Stimulated activated CD8-positive, alpha-beta memory T cell treated with anti-CD3 and anti-CD28 coated beads, Interleukin-4, amount 100 ng/mL, for 4 hours (primary cell): ENCODE measurements around the gene CCDC171.

Experiments
- DNase-seq, 2 donors: peaks; one replicate each; pipeline ENCODE4 v3.0.0-alpha.2; 2020; ENCODE audit warnings: low read depth in 2 of 2, low spot score in 1 of 2

Gene CCDC171

DNA sequence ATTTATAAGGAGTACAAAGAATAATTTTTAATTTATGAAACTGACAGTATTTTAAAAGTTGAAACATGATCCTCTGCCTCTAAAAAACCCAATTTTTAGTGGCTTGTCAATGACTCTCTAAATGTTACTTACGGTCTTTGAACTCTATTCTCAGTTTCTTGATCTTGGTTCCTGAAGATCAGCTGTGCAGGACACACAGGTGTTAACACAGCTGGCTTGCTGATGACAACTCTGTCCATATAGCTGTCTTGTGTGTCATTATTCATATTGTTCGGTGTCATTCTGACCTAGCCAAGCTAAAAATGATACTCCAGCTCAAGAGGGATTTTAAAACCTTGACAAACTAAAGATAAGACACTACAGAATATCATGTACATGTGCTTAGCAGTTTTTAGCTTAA is 314.5 kb downstream of the CCDC171 start:
- no peak for DNase-seq

DNA sequence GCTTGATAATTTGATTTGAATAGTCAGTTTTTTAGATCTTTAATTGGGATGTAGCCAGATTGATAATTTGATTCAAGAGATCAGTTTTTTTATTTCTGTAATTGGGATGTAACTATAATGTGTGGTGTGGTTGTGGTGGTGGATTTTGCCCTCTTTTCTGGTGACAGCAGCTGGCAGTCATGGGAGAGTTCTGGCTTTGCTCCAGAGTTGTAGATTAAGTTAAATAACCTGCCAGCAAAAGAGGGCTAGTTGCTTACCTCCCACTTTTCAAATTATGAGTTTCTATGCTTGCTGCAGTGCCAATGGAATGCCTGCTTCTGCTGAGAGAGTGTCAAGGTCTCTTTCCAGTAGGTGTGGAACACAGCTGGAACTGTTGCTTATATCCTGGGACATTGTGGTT is 315.1 kb downstream of the CCDC171 start:
- DNase-seq: no peak

DNA sequence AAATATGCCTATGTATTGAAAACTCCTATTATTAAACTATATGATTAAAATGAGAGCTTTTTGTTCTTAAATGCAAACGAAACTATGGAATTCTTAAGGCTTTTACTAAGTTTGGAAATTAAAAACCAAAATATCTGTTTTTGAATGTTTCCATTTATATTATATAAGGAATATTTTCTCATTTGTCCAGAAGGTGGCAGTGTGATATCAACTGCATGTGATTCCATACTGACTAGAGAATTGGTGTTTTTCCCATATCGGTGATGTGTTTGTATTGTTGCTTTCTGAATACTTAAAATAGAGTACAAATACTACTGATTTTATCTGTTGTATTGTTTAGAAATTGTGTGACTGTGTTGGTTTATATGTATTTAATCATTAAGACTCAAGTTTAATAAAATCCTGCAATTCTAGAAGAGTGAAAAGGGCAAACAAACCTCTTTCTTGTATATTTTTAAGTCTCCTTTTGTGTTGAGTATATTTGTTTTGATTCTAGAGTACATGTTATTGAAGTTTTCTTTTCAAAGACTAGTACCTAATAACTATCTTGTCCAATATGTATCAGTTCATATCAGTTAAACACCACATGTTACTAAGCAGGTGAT is 320.8 kb downstream of the CCDC171 start:
- DNase-seq: no peak

DNA sequence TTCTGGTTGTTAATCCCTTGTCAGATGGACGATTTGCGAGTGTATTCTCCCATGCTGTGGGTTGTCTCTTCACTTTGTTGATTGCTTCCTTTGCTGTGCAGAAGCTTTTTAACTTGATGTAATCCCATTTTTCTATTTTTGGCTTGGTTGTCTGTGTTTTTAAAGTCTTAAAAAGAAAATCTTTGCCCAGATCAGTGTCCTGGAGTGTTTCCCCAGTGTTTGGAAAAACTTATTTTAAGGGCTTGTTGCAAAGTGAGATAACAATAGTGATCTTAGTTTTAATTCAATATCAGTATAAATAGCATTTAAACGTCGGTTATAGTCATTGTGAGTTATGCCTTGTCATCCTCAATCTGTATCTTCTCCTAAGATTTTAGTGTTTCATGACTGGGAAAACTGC is 329.5 kb downstream of the CCDC171 start:
- DNase-seq: no peak

DNA sequence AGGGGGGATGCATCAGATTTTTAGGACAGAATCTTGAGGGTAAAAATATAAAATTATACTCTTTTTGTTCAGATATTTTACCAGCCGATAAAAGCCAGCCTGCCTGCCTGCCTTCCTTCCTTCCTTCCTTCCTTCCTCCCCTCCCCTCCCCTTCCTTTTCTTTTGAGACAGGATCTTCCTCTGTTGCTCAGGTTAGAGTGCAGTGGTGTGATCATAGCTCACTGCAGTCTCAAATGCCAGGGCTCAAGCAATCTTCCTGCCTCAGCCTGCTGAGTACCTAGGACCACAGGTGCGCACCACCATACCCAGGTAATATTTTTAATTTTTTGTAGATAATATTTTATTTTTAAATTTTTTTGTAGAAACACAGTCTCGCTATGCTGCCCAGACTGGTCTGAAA is 330.0 kb downstream of the CCDC171 start:
- no peak for DNase-seq

DNA sequence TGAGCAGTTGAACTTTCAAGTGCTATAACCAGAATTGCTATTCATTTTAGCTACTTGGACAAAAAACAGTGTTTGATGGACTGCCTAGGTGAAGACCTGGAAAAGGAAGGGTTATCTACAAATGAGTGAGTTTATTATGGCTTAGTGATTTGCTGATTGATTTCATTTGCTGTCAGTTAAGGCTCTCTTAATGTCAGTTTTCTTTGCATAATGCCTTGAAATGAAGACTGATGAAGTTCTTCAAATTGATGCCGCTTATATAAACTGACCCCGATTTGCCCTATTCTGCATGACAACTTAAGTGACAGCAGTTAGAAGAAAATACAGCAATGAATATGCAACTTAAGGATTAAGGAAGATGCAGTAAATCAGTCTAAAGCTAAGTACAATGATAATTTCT is 332.6 kb downstream of the CCDC171 start:
- no peak for DNase-seq

DNA sequence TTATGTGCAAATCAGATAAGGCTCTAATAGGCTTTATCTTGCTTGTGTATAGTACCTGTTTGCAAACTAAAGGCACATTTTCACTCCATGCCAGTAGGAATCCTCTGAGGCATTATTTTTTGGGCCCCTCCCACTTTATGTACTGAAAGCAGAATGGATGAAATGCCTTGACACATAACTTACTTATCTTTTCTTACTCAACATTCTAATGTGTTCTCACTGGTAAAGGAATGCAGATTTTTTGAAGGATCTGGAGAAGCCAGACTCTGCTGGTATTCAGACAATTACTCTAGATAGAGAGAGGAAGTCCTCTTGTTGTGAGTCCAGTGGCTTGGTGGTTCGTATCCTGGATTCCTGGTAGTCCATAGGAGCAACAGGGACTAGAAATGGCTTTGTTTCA is 336.7 kb downstream of the CCDC171 start:
- DNase-seq: no peak

DNA sequence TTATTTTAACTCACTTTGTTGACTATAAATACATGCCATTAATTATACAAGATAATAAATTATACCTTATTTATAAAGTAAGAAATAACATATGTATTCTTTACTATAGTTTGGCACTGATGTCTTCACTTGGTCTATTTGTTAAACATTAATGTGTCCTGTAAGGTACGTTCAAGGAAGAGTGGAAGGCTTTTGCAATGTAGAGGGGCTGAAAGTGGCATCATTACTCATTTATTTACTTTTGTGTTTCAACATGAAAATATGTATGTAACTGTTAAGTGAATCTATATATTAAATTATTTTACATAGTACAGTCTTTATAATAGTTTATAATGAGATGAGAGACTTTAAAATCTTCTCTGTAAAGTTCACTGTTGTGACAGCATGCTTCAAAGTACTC is 348.7 kb downstream of the CCDC171 start:
- no peak for DNase-seq

DNA sequence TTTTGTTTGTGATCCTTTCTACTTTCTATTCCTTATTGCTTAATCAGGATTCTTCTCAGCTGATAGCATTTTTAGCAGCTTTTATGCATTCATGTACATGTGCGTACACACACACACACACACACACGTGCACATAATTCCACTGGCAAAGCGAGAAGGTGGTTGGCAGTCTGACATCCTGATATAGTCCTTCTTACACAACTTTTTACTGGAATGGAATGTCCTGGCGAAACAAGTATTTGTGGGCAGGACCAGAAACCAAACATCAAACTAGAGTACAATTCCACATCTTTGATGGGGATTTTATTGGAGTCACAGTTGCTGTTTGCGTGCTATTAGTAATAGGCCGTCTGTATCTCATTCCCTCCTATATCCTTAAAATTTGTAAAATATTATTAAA is 356.5 kb downstream of the CCDC171 start:
- DNase-seq: no peak

DNA sequence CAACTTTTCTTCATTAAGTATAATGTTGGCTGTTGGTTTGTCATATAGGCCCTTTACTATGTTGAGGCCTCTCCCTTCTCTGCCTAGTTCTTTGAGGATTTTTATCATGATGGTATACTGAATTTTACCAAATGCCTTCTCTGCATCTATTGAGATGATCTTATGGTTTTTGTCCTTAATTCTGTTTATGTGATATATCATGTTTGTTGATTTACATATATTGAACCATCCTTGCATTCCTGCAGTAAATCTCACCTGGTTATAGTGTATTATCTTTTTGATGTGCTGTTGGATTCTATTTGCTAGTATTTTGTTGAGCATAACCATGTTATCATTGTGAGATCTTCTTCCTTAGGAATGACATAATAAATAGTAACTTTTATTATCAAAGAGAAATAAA is 362.9 kb downstream of the CCDC171 start:
- no peak for DNase-seq

DNA sequence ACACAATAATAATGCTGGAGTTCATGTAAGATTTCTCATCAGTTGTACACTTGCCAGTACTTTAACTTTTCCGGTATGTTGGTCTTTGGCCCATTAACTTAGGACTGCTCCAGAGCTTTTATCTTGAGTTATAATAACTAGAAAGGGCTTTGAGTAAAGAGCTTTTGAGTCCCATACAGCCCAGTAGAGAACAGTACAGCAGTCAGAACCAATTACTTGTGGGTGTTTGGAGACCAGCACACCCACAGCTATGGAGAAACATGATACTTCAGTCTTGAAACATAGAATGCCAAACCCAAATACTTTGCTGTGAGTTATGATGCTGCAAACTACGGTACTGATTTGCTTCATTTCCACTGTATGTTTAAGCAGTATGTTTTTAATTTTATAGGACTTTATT is 374.3 kb downstream of the CCDC171 start:
- DNase-seq: no peak

DNA sequence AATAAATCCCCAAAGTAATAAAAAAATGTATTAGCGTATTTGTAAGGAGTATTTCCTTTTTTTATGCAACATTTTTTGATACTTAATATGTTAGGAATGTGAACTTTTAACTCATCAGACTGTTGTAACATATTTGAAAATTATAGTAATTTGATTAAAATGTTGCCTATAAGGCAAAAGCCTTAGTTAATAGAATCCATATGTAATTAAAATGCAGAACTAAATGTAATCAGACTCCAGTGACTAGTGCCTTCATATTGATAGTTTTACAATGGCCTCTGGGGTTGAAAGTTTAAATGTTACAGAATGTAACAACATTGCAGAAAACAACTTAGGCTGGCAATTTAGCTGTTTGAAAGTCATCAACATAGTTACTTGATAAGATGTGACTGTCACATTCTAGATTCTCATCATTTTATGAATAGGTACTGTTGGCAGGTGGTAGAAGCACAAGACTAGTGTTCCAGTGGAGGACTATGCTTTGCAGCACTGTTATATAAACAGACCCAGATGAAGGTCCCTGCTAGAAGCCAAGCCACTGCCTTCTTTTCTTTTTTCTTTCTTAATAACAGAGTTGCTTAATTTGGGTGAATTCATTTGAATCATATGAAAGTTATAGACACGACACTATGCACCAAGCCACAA is 382.9 kb downstream of the CCDC171 start:
- DNase-seq: no peak

DNA sequence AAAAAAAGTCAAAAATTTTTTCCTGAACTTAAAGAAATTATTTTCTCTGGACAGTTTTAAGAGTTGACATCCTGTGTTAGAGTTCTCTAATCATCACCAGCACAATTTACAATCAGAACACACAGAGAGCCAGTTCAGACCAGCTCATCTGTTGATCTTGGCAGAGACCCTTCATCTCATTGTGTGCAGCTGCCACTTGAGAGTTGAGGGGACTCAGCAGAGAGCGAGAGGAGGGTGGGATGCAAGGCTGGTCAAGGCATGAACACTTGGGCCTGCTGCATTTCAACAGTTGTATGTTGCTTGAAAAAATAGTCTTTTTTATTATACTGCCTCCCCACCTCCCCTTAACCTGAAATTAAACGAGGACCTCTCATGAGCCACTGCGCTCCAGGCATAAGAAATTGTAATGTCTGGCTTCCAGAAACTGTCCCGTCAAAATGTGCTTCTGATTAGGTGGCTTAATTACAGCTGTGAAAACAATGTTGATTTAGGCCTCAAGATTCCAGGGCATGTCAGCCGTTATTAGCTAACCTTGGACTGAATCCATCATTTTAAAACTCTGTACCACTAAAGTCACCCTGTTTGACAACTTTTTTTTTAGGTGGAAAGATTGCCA is 383.6 kb downstream of the CCDC171 start:
- no peak for DNase-seq

DNA sequence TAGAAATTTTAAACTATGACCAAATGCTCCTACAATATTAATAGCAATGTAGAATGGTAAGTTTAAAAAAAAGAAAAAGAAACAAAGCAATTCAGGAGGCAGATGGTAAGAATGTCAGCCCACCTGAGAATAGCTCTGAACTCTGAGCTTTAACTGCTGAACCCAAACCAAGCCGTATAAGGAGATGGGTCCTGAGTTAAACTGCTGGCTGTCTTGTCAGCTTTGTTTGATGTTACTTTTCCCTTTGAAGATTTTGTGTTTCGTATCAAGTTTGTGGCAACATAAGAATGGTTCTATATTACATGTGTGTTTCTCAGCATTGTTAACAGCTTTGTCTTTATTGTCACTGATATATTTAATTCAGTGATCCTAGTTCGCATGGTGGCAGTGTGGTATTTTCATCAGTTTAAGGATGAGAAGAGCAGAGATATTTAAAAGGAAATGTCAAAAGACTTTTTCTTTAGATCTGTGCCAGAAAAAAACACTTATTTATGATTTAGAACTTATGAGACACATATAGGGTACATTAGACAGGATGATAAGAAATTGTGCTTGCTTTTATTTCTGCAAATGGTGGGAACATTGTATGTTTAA is 390.1 kb downstream of the CCDC171 start:
- no peak for DNase-seq

DNA sequence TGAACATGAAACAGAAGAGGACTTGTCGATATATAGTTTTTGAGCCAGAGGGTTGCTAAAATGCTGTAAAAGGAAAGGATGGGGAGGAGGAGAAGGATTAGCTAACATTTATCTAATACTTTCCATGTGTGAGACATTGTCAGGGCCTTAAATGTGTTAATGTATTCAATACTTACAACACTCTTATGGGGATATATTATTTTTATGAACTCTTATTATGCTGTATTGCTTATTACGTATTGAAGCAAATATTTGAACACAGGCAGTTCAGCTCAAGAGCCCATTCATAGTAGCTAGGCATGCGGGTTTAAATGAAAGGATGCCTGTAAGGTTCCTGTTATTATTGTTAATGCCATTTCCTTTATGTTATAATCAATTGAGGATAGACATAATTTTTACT is 391.5 kb downstream of the CCDC171 start:
- DNase-seq: no peak

DNA sequence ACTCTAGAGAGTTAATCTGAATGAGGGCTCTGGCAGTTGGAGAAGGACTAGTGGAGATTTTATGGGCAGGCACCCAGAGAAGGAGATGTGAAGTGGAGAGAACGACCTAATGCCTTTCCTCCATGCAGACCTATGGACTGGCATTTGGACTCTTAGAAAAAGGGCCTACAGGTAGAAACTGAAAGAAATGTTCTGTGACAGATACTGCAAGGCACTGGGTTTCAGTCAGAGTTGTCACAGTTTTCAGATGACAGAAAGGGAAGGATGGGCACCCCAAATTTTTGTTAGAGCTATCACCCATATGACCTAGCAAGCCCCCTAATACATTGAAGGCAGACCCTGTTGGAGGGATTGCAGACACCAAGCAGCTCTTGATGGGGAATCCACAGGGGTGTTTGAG is 406.8 kb downstream of the CCDC171 start:
- DNase-seq: no peak

DNA sequence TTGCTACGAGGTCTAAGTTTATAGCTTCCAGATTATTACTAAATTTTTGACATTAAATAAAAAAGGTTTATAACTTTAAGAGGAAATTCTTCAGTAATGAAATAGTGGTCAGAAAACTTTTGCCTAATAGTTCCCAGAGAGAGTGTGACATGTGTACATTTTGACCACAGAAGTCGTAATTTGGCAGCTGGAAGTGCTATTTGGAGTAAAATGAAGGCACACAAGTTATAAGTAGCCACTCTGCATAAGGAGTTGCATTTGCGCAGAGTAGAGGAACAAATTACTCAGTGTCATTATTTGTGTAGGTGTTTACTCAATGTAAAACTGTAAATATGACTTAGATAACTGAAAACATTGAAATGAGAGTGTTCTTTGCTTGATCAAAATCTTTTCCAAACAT is 408.4 kb downstream of the CCDC171 start:
- DNase-seq: no peak

DNA sequence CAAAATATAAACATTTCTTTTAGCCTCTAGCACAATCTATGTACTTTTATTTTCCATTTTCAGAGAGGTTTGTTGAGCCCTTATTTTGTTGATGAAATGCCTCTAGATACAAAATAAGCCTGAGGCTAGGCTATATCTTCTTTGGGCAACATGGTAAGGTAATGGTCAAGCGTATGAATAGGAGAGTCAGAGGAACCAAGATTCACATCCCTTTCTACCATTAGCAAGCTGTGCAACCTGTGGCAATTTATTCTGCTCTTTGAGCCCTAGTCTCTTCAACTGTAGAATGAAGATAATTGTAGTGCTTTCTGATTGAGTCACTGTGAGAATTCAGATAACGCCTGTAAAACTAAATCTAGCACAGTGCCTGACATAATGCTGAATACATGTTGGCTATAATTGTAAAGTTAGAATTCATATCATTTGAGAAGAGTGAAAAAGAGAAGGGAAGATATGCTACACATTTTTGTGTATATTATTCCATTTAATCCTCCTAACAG is 412.5 kb downstream of the CCDC171 start:
- DNase-seq: no peak

DNA sequence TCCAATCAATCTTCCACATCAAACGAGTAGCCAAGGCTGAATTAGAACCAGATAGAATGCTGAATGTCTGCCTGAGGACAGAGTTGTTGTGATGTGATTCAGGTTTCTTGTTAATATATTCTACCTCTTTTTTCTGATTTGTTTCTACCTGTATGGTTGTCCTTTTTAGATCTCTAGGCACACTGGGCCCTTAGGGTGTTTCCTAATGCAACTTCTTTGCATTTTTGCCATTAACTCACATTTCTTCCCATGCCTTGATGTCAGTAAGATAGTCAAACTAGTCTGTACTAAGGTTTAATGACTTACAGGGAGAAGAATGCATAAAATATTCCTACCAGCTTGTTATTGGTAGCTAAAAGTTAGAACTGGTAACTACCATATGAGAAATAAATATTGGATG is 413.6 kb downstream of the CCDC171 start:
- DNase-seq: no peak

DNA sequence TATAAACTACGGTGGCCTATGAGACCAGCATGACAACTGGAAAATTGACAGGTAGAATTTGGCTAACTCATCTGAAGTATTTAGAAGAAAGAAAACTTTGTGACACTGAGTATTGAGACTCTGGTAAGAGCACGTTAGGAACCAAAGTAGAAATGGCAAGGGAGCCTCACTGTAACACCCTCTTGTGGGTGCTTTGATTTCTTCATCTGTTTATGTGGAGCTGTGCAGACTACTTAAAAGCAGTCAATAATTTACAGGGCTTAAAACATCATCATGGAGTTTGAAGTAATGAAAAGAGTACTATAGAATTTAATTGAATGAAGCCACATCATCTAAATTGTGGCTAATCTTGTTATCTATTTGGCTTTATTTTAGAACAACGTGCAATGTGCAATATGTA is 414.2 kb downstream of the CCDC171 start:
- DNase-seq: no peak

DNA sequence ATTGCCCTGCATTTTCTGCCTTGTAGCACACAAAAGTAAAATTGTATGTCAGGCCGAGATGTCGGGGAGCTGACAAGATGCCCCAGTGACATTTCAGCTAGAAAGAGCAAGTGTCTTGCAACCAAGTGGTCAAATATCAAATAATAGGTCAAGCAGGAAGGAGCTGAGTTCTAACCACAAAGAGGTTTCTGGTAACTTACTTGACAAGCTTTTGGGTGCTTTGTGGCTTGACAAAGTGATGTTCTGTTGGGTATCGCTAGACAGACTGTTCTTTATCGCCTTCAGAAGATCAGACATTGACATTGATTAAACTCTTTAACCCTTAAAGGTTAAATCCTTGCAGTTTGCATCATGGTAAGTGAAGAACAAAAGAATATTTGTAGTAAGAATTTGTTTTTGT is 419.9 kb downstream of the CCDC171 start:
- DNase-seq: no peak

DNA sequence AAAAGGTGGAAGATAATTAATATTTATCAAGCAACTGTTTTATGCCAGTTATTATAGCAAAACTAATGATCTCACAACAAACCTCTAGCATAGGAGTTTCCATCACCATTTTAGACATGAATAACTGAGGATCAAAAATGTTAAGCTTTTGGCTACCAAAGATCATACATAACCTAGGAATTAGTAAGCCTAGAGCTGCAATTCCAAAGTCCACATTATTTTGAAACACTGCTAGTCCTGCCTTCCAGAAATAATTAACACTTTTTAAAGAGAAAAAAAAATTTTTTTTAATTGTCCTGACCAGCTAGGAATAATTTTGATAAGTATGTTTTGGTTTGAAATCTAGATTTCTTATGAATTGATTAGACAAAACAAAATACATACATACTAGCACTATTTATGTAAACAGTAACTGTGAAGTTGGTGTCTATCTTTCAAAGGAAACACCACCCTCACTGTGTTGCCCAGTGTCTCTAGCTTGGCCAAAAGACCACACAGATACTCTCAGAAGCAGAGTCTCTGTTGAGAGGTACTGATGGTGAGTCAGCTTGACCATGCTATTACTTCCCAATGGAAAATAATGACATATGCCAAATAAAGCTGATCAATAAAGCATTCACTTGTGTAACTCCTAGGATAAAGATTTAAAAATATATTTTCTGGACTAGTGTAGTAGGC is 422.4 kb downstream of the CCDC171 start:
- no peak for DNase-seq
